H9 (cell line): Measurements from ENCODE around the gene HTD2. TPM values are rescaled to one million over a fixed set of nuclear protein-coding genes. Genes with fewer than 3 reads are reported as not detected.

ENCODE experiments used
- DNase-seq: peaks from one replicate; pipeline ENCODE4 v3.0.0-alpha.2; 2017
- H2AFZ ChIP-seq: one replicate; pipeline ENCODE4 v1.6.1; 2013; ENCODE audit warnings: mild to moderate bottlenecking, low read length, control low read depth, moderate library complexity
- H2AK5ac ChIP-seq: 2 replicates; pipeline ENCODE4 v1.6.1; 2013; ENCODE audit warnings: low read length, control low read depth, mixed read lengths; ENCODE audit not compliant: insufficient read length
- H2BK120ac ChIP-seq: one replicate; pipeline ENCODE4 v1.6.1; 2013; ENCODE audit warnings: low read depth, mild to moderate bottlenecking, low read length, control low read depth, inconsistent platforms; ENCODE audit not compliant: poor library complexity, severe bottlenecking
- H2BK12ac ChIP-seq: 2 replicates; pipeline ENCODE4 v1.6.1; 2013; ENCODE audit warnings: low read length, control low read depth, mixed read lengths, low read depth; ENCODE audit not compliant: insufficient read length
- H2BK15ac ChIP-seq: 2 replicates; pipeline ENCODE4 v1.6.1; 2013; ENCODE audit warnings: low read depth, low read length, control low read depth
- H2BK20ac ChIP-seq: one replicate; pipeline ENCODE4 v1.6.1; 2013; ENCODE audit warnings: low read depth, mild to moderate bottlenecking, low read length, control low read depth, inconsistent platforms; ENCODE audit not compliant: poor library complexity, severe bottlenecking
- H2BK5ac ChIP-seq: 2 replicates; pipeline ENCODE4 v1.6.1; 2013; ENCODE audit warnings: low read length, control low read depth, mixed read lengths; ENCODE audit not compliant: insufficient read length
- H3K14ac ChIP-seq: 2 replicates; pipeline ENCODE4 v1.6.1; 2013; ENCODE audit warnings: low read length, control low read depth; ENCODE audit not compliant: insufficient read depth
- H3K18ac ChIP-seq: 2 replicates; pipeline ENCODE4 v1.6.1; 2013; ENCODE audit warnings: low read depth, mild to moderate bottlenecking, mixed read lengths, low read length, control low read depth; ENCODE audit not compliant: insufficient read length
- H3K23ac ChIP-seq: 2 replicates; pipeline ENCODE4 v1.6.1; 2013; ENCODE audit warnings: low read length, control low read depth, mixed read lengths, low read depth; ENCODE audit not compliant: insufficient read length
- H3K23me2 ChIP-seq: 2 replicates; pipeline ENCODE4 v1.6.1; 2013; ENCODE audit warnings: low read depth, mild to moderate bottlenecking, mixed read lengths, low read length, control low read depth; ENCODE audit not compliant: insufficient read length, poor library complexity, severe bottlenecking
- H3K27ac ChIP-seq: 2 replicates; pipeline ENCODE4 v1.5.1; 2013; ENCODE audit warnings: low read length, control low read depth, mixed read lengths, low read depth; ENCODE audit not compliant: insufficient read length
- H3K27me3 ChIP-seq: 2 replicates; pipeline ENCODE4 v1.6.1; 2013; ENCODE audit warnings: low read length, control low read depth, inconsistent platforms; ENCODE audit not compliant: insufficient read depth
- H3K4ac ChIP-seq: 2 replicates; pipeline ENCODE4 v1.6.1; 2013; ENCODE audit warnings: low read depth, mild to moderate bottlenecking, control low read depth, inconsistent platforms, low read length, moderate library complexity
- H3K4me1 ChIP-seq: 2 replicates; pipeline ENCODE4 v1.6.1; 2013; ENCODE audit warnings: low read length, control low read depth, inconsistent platforms; ENCODE audit not compliant: insufficient read depth
- H3K4me2 ChIP-seq: 2 replicates; pipeline ENCODE4 v1.6.1; 2013; ENCODE audit warnings: low read length, control low read depth, mixed read lengths; ENCODE audit not compliant: insufficient read length, insufficient read depth
- H3K56ac ChIP-seq: 2 replicates; pipeline ENCODE4 v1.6.1; 2013; ENCODE audit warnings: low read depth, mild to moderate bottlenecking, mixed read lengths, low read length, control low read depth; ENCODE audit not compliant: insufficient read length
- H3K79me1 ChIP-seq: 2 replicates; pipeline ENCODE4 v1.6.1; 2013; ENCODE audit warnings: low read depth, mild to moderate bottlenecking, moderate library complexity, low read length, control low read depth, inconsistent platforms; ENCODE audit not compliant: insufficient read depth, poor library complexity, severe bottlenecking
- H3K79me2 ChIP-seq: 2 replicates; pipeline ENCODE4 v1.6.1; 2013; ENCODE audit warnings: low read length, control low read depth, inconsistent platforms; ENCODE audit not compliant: insufficient read depth
- H3K9ac ChIP-seq: 2 replicates; pipeline ENCODE4 v1.6.1; 2013; ENCODE audit warnings: low read length, control low read depth, mixed read lengths; ENCODE audit not compliant: insufficient read length; ENCODE audit errors: extremely low read depth
- H3K9me3 ChIP-seq: one replicate; pipeline ENCODE4 v1.6.1; 2013; ENCODE audit warnings: low read depth, low read length, inconsistent platforms; ENCODE audit not compliant: control insufficient read depth
- H3T11ph ChIP-seq: one replicate; pipeline ENCODE4 v1.6.1; 2013; ENCODE audit warnings: mild to moderate bottlenecking, low read length, control low read depth, inconsistent platforms
- H4K20me1 ChIP-seq: one replicate; pipeline ENCODE4 v1.6.1; 2013; ENCODE audit not compliant: control insufficient read depth, insufficient read length, insufficient read depth
- H4K5ac ChIP-seq: 2 replicates; pipeline ENCODE4 v1.6.1; 2013; ENCODE audit warnings: low read depth, mild to moderate bottlenecking, mixed read lengths, low read length, control low read depth; ENCODE audit not compliant: insufficient read length
- H4K8ac ChIP-seq: replicated peaks from 2 replicates; pipeline ENCODE4 v1.6.1; 2013; ENCODE audit warnings: low read length, control low read depth, mixed read lengths, low read depth; ENCODE audit not compliant: insufficient read length
- H4K91ac ChIP-seq: 2 replicates; pipeline ENCODE4 v1.6.1; 2013; ENCODE audit warnings: low read depth, mild to moderate bottlenecking, moderate library complexity, mixed read lengths, low read length, control low read depth; ENCODE audit not compliant: insufficient read length
- H3K27ac Mint-ChIP-seq, 3 experiments: 2 replicates in 2 of 3; 3 replicates in 1 of 3; pipeline ENCODE4 v1.8.0; 2020 to 2021; ENCODE audit warnings: mixed read lengths in 3 of 3, mild to moderate bottlenecking in 1 of 3, moderate library complexity in 1 of 3
- H3K27me3 Mint-ChIP-seq: 2 replicates; pipeline ENCODE4 v1.8.0; 2021; ENCODE audit warnings: low read depth, mild to moderate bottlenecking, moderate library complexity, mixed read lengths
- H3K36me3 Mint-ChIP-seq, 3 experiments: 2 replicates in 2 of 3; 3 replicates in 1 of 3; pipeline ENCODE4 v1.8.0; 2020 to 2021; ENCODE audit warnings: low read depth in 3 of 3, mixed read lengths in 3 of 3; ENCODE audit not compliant: insufficient read depth in 1 of 3
- H3K4me1 Mint-ChIP-seq, 2 experiments: 2 replicates each; pipeline ENCODE4 v1.8.0; 2020; ENCODE audit warnings: mixed read lengths in 2 of 2
- H3K4me3 Mint-ChIP-seq, 2 experiments: 2 replicates in 1 of 2; 3 replicates in 1 of 2; pipeline ENCODE4 v1.8.0; 2020 to 2021; ENCODE audit warnings: mild to moderate bottlenecking in 2 of 2, mixed read lengths in 2 of 2, moderate library complexity in 1 of 2
- H3K9me3 Mint-ChIP-seq, 2 experiments: 2 replicates in 1 of 2; 3 replicates in 1 of 2; pipeline ENCODE4 v1.8.0; 2020; ENCODE audit warnings: mild to moderate bottlenecking in 2 of 2, mixed read lengths in 2 of 2, moderate library complexity in 1 of 2
- CTCF ChIP-seq: fragments of 200-600 bp; sonication (generic); conservative IDR thresholded peaks from 3 replicates; pipeline ENCODE4 v1.8.0; 2021; ENCODE audit warnings: antibody characterized with exemption, mild to moderate bottlenecking
- WGBS: extraction: QIAGEN DNeasy Blood & Tissue Kit; methylation state at CpG from one replicate; pipeline ENCODE4 v1.1.7; 2013; ENCODE audit warnings: missing lambda C conversion rate, low lambda C conversion rate, mixed read lengths; ENCODE audit not compliant: insufficient read length; ENCODE audit errors: extremely low coverage; 5-methylcytosine and 5-hydroxymethylcytosine counted together
- total RNA-seq: library from RNA; stranded (reverse); gene quantifications from 2 replicates; pipeline ENCODE4 v1.2.1, GENCODE V29; 2021

Gene HTD2
- total RNA-seq, 1 experiment from 2014 or later, result 13.4 TPM

- no peak overlapping the region for H2AFZ ChIP-seq
- H4K8ac ChIP-seq, result no peak overlapping the region
- no peak overlapping the region for H4K5ac ChIP-seq
- peaks cover 3 to 17% (median 12%) of the 10 kb centered on the region in 3 experiments; a peak in 5 of 7 replicates for H3K36me3 Mint-ChIP-seq
- H3K9me3 Mint-ChIP-seq, result peaks cover 14 to 18% of the 10 kb centered on the region in 2 experiments; a peak in 4 of 5 replicates
- no peak overlapping the region for H2BK20ac ChIP-seq
- no peaks in the 10 kb centered on the region for H3K79me1 ChIP-seq
- H3K4ac ChIP-seq, result no peak overlapping the region
- no peak for DNase-seq
- peak overlapping the region in 1 of 3 experiments; percentile 54; a peak in 1 of 7 replicates for H3K27ac Mint-ChIP-seq
- H2BK5ac ChIP-seq, result no peak overlapping the region
- H3K27me3 Mint-ChIP-seq, result no peaks in the 10 kb centered on the region
- no peak overlapping the region for H2BK15ac ChIP-seq
- no peaks in the 10 kb centered on the region for H3K4me1 Mint-ChIP-seq
- no peak overlapping the region for H3K14ac ChIP-seq
- H4K91ac ChIP-seq, result no peak overlapping the region
- H3K27me3 ChIP-seq, result no peaks in the 10 kb centered on the region
- H3T11ph ChIP-seq, result no peak overlapping the region
- no CpG with 5 or more reads among the region's 6 CpGs for WGBS
- H2BK12ac ChIP-seq, result no peak overlapping the region
- no peaks in the 10 kb centered on the region for H3K9me3 ChIP-seq
- TF ChIP-seq CTCF, result no peak
- H2AK5ac ChIP-seq, result no peak overlapping the region
- H3K23ac ChIP-seq, result no peak overlapping the region
- no peak overlapping the region for H2BK120ac ChIP-seq
- no peak overlapping the region for H3K9ac ChIP-seq
- no peak overlapping the region for H3K18ac ChIP-seq
- no peak overlapping the region for H3K4me2 ChIP-seq
- no peaks in the 10 kb centered on the region for H3K79me2 ChIP-seq
- H4K20me1 ChIP-seq, result no peaks in the 10 kb centered on the region
- H3K27ac ChIP-seq, result no peak overlapping the region
- H3K4me3 Mint-ChIP-seq, result no peak overlapping the region
- H3K56ac ChIP-seq, result no peak overlapping the region
- H3K23me2 ChIP-seq, result no peaks in the 10 kb centered on the region
- no peaks in the 10 kb centered on the region for H3K4me1 ChIP-seq
Measured at GRCh38 chr3:58287354-58287753, 19.0 kb upstream of the HTD2 start.
